ENCODE results near the gene AHNAK2. TPM values are rescaled to one million over a fixed set of nuclear protein-coding genes. Genes with fewer than 3 reads are reported as not detected.

Gene AHNAK2
- polyA plus RNA-seq, 4 donors, result 1.3 to 2.1 (median 1.8) TPM

GRCh38 chr14:104989236-104989950, 11.2 kb upstream of the AHNAK2 start:
- no peak for DNase-seq (ENCODE audit: low read depth in 4 of 4, low spot score in 3 of 4)

- no peak for DNase-seq (ENCODE audit: low read depth in 4 of 4, low spot score in 3 of 4)
Measured at GRCh38 chr14:104986487-104987164, 8.5 kb upstream of the AHNAK2 start.

DNA sequence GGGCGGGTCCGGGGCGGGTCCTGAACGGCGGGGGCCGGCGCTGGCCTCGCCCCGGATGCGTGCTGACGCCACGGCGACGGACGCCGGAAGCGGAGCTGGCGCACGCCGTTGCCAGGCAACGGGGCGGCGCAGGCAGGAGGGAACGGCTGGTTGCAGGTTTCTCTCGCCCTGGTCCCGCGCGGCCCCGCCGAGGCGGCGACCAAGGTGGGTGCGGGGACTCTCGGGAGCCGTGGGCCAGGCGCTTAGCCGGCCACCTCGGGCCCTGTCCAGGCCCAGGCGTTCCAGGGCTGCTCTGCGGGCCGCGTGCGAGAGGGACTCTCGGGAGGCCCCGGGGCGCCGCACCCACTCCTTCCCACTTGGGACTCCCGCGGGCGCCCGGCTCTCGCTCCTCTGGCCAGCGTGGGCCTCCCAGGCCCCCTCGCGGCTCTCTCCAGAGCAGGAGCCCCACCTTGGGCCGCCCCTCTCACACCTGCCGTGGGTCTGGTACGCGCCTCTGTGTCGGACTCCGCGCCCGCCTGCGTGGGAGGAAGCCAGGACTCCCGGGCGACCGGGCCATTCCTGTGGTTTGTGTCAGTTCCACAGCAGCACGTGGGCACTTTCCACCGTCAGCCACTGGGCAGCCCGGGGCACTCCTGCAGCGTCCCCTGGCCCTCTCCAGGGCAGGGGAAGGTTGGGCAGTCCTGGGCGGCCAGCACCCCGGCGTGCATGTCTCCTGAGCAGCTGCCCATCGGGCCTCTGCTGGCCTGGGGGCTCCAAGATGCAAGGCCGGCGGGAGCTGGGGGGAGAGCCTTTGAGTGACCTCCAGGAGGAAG, 7.7 kb upstream of the AHNAK2 start, which contains the start of gene CLBA1:
CLBA1 (plus strand) TSS at position 114 of the 812 bp plus-strand sequence; CDS start at position 758, 644 bp downstream.
- DNase-seq (ENCODE audit: low read depth in 4 of 4, low spot score in 3 of 4), result peak; percentile 82 to 89 (median 84)

- no peak for DNase-seq (ENCODE audit: low read depth in 4 of 4, low spot score in 3 of 4)
Measured at GRCh38 chr14:104984056-104984894, 6.1 kb upstream of the AHNAK2 start.

GRCh38 chr14:104983231-104983721, 5.1 kb upstream of the AHNAK2 start:
- DNase-seq (ENCODE audit: low read depth in 4 of 4, low spot score in 3 of 4), result no peak

DNA sequence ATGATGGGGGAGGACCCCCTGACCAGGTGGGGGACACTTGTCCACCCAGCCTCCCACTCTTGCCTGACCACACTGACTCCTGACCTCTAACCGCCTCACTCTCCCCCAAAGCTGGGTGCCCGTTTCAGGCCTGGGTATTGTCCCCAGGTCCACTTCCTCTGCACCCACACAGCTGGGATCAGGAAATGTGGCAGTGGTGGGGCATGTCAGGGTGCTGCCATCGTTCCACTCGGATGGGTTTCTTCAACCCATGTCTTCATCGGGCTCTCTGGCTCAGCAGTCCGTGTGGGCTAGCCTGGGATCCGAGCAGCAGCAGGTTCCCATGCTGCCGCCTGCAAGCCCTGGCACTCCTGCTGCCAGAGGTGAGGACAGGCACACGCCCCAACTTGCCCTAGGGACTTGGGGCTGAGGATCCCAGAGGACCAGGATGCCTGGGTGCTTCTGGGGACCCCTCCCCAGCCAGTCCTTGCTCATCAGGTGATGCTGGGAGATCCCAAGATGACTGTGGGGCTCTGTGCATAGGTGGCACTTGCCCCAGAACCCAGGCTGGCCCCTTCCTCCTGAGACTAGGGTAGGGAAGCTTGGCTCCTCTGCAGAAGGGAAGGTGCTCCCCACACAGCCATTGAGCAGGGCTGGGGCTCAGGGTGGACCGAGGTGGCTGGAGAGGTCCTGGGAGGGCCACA, 4.5 kb upstream of the AHNAK2 start:
- DNase-seq (ENCODE audit: low read depth in 4 of 4, low spot score in 3 of 4), result no peak

- no peak for DNase-seq (ENCODE audit: low read depth in 4 of 4, low spot score in 3 of 4)
Measured at GRCh38 chr14:104981699-104982541, 3.7 kb upstream of the AHNAK2 start.

DNA sequence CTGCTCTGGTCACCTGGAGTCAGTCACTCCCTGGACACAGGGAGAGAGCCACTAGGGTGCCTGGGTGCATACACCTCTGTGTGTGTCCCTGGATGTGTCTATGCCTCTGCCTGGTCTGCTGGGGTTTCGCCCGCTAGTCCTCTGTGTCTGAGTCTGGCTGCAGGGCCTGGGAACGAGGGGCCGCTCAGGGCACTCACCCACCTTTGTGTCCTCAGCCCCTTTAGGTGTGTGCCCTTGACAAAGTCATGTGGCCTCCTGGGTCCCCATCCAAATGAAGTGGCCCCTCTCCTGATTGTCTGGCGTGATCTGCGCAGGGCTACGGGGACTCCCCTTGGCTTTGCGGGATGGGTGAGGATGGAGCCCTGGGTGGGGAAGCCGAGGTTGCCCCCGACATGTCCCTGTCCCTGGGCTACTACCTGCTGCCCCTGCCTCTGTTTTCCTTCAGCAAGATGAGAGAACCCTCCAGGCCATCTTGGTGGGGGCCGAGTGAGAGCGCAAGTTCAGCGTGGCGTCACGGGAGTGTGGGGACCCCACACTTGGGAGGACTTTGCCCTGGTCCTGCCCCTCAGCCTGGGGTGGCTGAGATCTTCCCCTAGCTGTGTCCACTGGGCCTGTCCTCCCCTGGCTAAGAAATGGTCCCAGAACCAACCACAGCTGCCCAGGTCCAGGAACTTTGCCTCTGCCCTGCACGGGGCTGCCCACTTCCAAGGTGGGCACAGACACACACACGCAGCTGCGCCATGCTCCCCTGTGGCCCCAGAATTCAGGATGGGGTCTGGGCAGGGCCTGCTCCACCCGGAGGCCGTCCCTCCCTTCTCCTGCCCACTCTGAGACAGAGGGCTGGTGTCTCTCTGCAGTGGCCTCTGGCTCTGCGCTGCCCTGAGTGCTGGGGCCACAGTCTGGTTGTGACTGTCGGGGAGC, 2.7 kb upstream of the AHNAK2 start:
- no peak for DNase-seq (ENCODE audit: low read depth in 4 of 4, low spot score in 3 of 4)

- no peak for DNase-seq (ENCODE audit: low read depth in 4 of 4, low spot score in 3 of 4)
Measured at GRCh38 chr14:104979758-104980610, 1.8 kb upstream of the AHNAK2 start.

- no peak for DNase-seq (ENCODE audit: low read depth in 4 of 4, low spot score in 3 of 4)
Measured at GRCh38 chr14:104978746-104979691, 845 bp upstream of the AHNAK2 start.

DNA sequence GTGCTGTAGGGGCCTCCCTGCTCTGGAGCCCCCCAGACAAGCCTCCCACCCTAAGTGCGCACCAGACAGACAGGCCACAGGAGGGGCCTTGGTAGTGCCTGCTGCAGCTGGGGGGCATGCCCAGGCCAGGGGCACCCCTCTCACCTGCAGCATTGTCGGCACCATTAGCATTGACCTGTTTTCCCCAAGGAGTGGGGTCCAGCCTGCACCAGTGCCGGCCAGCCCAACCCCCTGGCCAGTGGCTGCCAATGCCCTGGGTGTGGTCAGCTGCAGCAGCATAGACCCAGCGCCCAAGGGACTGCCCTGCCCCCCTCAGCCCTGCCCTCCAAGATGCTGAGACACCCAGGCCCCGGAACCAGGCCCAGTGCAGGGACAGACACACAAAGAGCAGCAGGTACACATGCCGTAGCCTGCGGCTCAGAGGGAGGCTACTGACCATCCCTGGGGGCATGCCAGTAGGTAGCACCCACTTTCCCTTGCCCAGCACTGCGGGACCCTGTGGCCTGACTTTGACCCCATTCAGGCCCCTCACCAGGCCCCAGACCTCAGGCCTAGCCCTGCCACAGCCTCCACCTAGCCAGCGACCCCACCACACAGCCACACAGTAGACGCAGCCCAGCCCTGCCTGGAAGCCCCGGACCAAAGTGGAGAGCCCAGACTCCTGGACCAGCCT, 1.0 kb downstream of the AHNAK2 start:
- no peak for DNase-seq (ENCODE audit: low read depth in 4 of 4, low spot score in 3 of 4)

DNA sequence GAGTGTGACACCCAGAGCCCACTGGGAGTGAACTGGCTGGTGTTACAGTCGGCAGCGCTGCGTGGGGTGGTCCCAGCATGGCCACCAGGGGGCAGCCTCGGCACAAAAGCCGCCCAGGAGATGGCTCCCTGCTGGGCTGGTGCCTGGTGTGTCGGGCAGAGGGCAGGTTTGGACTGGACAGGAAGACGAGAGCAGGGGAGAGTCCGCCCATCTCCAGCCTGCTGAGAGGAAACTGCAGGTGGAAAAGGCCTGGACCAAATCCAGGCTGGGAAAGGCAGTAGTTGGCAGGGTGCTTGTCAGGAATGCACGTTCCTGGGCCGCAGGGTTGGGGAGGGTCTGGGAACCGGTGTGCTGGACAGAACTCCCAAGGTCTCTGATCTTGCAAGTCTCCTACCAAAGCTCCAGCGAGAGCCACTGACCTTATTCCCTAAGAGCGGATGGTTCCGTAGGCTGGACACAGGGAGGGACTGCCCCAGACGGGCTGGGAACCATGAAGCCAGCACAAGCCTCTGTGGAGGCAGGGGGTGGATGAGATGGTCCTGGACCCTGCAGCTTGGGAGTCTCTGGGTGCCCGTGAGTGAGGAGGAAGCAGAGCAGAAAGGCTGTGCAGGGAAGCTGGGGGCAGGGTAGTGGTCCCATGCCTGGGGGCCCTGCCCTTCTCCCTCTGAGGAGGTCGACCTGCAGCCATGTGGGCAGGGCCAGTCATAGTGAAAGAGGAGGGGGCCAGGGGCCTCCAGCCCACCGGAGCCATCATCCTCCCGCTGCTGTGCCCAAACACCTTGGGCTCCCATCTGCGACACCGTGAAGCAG, 1.8 kb downstream of the AHNAK2 start:
- DNase-seq (ENCODE audit: low read depth in 4 of 4, low spot score in 3 of 4), result no peak

DNA sequence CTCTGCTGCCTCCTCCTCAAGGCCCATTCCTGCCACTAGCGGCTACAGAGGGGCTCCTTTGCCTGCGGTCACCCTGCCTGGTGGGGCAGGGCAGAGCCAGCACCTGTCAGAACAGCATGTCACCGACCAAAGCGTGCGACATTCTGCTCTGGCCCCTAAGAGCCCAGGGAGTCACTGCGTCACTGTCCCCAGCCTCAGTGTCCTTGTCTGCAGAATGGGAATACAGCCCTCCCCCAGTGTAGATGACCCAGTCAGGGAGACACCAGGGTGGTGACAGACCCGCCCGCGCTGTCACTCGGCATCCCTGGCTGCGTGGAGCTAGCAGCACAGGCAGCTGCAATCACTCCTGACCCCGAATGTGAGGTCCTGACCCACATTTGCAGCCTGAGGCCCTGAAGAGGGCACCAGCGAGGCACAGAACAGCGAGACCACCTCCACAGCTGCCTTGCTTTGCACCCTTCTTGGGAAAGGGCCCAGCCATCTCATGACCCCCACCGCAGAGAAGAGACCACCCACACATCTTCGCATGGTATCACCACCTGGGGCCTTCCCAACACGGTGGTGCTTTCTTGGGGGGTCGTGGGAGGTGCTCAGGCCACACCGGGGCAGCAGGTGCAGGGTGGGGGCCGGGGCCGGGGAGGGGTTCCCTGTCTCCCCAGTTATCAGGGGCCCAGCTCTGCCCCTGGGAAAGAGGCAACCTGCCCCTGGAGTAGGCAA, 2.5 kb downstream of the AHNAK2 start:
- DNase-seq (ENCODE audit: low read depth in 4 of 4, low spot score in 3 of 4), result no peak
